Panc1 (cell line): ENCODE data around the gene ITGA8. TPM values are rescaled to one million over a fixed set of nuclear protein-coding genes. Genes with fewer than 3 reads are reported as not detected.

Source experiments
- ATAC-seq: fragments of 200-7000 bp; cut with Tn5 transposase; 2 replicates; pipeline ENCODE4 v1.9.1; 2020; ENCODE audit warnings: mild to moderate bottlenecking, moderate library complexity
- BruUV-seq: library from RNA; stranded (reverse); fragments of 400-500 nt; replicated peaks from 2 replicates; lab custom pipeline; 2021; lab: Mats Ljungman, UMichigan
- CTCF ChIA-PET: fragments of 300-600 bp; sonication (Branson Sonifier 250); formaldehyde crosslinking; loops from one replicate; lab custom pipeline; 2022; ENCODE audit warnings: antibody characterized with exemption; lab: Charles Lee
- POLR2A ChIA-PET: fragments of 300-600 bp; sonication (Branson Sonifier 250); formaldehyde crosslinking; loops from one replicate; lab custom pipeline; 2022; ENCODE audit warnings: antibody characterized with exemption; lab: Charles Lee
- DNase-seq: peaks from one replicate; pipeline ENCODE4 v3.0.0-alpha.2; 2010; ENCODE audit warnings: low read depth, low spot score
- H3K27ac ChIP-seq: 2 replicates; pipeline ENCODE4 v1.5.1; 2011; ENCODE audit warnings: mild to moderate bottlenecking, low read length, inconsistent platforms
- H3K27me3 ChIP-seq: fragments of 200-500 bp; sonication (Bioruptor generic); 2 replicates; pipeline ENCODE4 v1.6.0; 2014; ENCODE audit warnings: low read length, inconsistent platforms; ENCODE audit not compliant: control insufficient read depth, insufficient read depth
- H3K36me3 ChIP-seq: fragments of 200-500 bp; sonication (Bioruptor generic); 2 replicates; pipeline ENCODE4 v1.5.1; 2014; ENCODE audit warnings: inconsistent platforms, mild to moderate bottlenecking, low read length, moderate library complexity; ENCODE audit not compliant: control insufficient read depth, insufficient read depth
- H3K4me1 ChIP-seq: 2 replicates; pipeline ENCODE4 v1.5.1; 2011; ENCODE audit warnings: inconsistent platforms, mild to moderate bottlenecking, low read length, moderate library complexity; ENCODE audit not compliant: control insufficient read depth, insufficient read depth
- H3K4me3 ChIP-seq, 2 experiments: 2 replicates each; pipeline ENCODE4 v1.5.1; 2011 to 2012; ENCODE audit warnings: low read depth in 2 of 2, low read length in 2 of 2, mild to moderate bottlenecking in 2 of 2, inconsistent platforms in 1 of 2, moderate library complexity in 1 of 2
- H3K9me3 ChIP-seq: fragments of 200-500 bp; sonication (Bioruptor generic); 2 replicates; pipeline ENCODE4 v1.5.1; 2014; ENCODE audit warnings: low read depth, mild to moderate bottlenecking, inconsistent platforms, low read length, moderate library complexity; ENCODE audit not compliant: control insufficient read depth, insufficient read depth
- CTCF ChIP-seq: fragments of 450-650 bp; IDR thresholded peaks from 2 replicates; pipeline ENCODE4 v1.5.1; 2017; ENCODE audit warnings: mild to moderate bottlenecking
- POLR2AphosphoS5 ChIP-seq: IDR thresholded peaks from 2 replicates; pipeline ENCODE4 v1.6.1; 2012; ENCODE audit warnings: mild to moderate bottlenecking, low read depth, low read length, moderate library complexity
- SIN3A ChIP-seq: IDR thresholded peaks from 2 replicates; pipeline ENCODE4 v1.6.1; 2012; ENCODE audit warnings: low read depth, mild to moderate bottlenecking, low read length, moderate library complexity, borderline replicate concordance; ENCODE audit not compliant: insufficient read depth
- TCF7L2 ChIP-seq: IDR thresholded peaks from 2 replicates; pipeline ENCODE4 v1.6.1; 2011; ENCODE audit warnings: mild to moderate bottlenecking, low read depth, low read length, inconsistent platforms
- in situ Hi-C: cut with HindIII; loops from 2 replicates; pipeline ENCODE4 v1.10.0; 2016; ENCODE audit warnings: low sequenced_read_pairs, low pct_unique_long_range_greater_than_20kb
- intact Hi-C: fragments of 100-400 bp; cut with micrococcal nuclease; formaldehyde crosslinking; loops from one replicate; pipeline ENCODE4 v1.10.0; 2022; ENCODE audit not compliant: unreplicated experiment
- total RNA-seq: library from RNA; stranded (reverse); gene quantifications from one replicate; pipeline ENCODE4 v1.2.1, GENCODE V29; 2021; ENCODE audit not compliant: unreplicated experiment
- TF ChIP-seq, protein P1 (sequence below), 2 experiments: IDR thresholded peaks; 2 replicates each; pipeline ENCODE4 v1.6.1; 2011 to 2012; ENCODE audit warnings: low read depth in 2 of 2, control low read depth in 1 of 2, low read length in 1 of 2, mild to moderate bottlenecking in 1 of 2, moderate library complexity in 1 of 2; ENCODE audit not compliant: insufficient read depth in 1 of 2

Gene ITGA8
- total RNA-seq, 1 experiment from 2014 or later, result 0.18 TPM

GRCh38 chr10:15705298-15705697 is 14.4 kb downstream of the ITGA8 start:
- CTCF ChIA-PET, result no interaction called here

DNA sequence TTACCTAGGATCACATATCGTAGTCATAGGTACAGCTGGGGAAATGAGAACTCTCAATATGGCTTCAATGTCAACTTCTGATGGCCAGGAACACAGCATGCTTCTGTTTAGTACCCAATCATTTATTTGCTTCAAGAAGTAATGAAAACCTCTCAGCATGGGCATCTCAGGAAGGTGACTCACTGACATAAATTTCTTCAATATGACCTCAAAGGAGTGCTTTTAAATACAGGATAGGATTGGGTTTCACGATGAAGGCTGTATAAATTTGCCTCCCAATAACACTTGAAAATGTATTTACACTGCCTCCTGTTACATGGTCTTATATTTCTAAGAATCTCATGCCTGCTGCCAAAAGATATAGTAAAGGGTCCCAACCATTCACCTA is 15.1 kb downstream of the ITGA8 start:
- TF ChIP-seq, protein P1, sequence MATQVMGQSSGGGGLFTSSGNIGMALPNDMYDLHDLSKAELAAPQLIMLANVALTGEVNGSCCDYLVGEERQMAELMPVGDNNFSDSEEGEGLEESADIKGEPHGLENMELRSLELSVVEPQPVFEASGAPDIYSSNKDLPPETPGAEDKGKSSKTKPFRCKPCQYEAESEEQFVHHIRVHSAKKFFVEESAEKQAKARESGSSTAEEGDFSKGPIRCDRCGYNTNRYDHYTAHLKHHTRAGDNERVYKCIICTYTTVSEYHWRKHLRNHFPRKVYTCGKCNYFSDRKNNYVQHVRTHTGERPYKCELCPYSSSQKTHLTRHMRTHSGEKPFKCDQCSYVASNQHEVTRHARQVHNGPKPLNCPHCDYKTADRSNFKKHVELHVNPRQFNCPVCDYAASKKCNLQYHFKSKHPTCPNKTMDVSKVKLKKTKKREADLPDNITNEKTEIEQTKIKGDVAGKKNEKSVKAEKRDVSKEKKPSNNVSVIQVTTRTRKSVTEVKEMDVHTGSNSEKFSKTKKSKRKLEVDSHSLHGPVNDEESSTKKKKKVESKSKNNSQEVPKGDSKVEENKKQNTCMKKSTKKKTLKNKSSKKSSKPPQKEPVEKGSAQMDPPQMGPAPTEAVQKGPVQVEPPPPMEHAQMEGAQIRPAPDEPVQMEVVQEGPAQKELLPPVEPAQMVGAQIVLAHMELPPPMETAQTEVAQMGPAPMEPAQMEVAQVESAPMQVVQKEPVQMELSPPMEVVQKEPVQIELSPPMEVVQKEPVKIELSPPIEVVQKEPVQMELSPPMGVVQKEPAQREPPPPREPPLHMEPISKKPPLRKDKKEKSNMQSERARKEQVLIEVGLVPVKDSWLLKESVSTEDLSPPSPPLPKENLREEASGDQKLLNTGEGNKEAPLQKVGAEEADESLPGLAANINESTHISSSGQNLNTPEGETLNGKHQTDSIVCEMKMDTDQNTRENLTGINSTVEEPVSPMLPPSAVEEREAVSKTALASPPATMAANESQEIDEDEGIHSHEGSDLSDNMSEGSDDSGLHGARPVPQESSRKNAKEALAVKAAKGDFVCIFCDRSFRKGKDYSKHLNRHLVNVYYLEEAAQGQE (IDR thresholded peaks at IDR 0.05; ENCODE audit: insufficient read depth in 1 of 2, low read depth in 2 of 2, low read length in 1 of 2), result no peak
- TF ChIP-seq POLR2AphosphoS5, result no peak
- TF ChIP-seq CTCF, result no peak
- TF ChIP-seq TCF7L2, result no peak
- no peak for TF ChIP-seq SIN3A
- Histone ChIP-seq H3K27me3 (no peaks in the 10 kb centered on the region), H3K9me3 (no peaks in the 10 kb centered on the region), H3K4me3 (no peak overlapping the region), H3K4me1 (no peaks in the 10 kb centered on the region), H3K27ac (no peak overlapping the region), H3K36me3 (no peaks in the 10 kb centered on the region)
- ChIA-PET CTCF (no interaction called here), POLR2A (no interaction called here)
- intact Hi-C loops, result no loop called here
- no peak for DNase-seq
- in situ Hi-C loops, result no loop called here
- ATAC-seq, result no peak
- BruUV-seq, result no TSS peak

More at GRCh38 chr10:15705298-15705697, 14.4 kb downstream of the ITGA8 start:
- no peak overlapping the region for H3K27ac ChIP-seq
- H3K9me3 ChIP-seq, result no peaks in the 10 kb centered on the region
- intact Hi-C loops, result no loop called here
- BruUV-seq, result no TSS peak
- ATAC-seq (no peak), DNase-seq (no peak)
- H3K27me3 ChIP-seq, result no peaks in the 10 kb centered on the region
- in situ Hi-C loops, result no loop called here
- H3K4me1 ChIP-seq, result no peaks in the 10 kb centered on the region
- no peak overlapping the region for H3K4me3 ChIP-seq
- POLR2A ChIA-PET, result no interaction called here
- no peak for TF ChIP-seq SIN3A
- TF ChIP-seq CTCF, result no peak
- no peak for TF ChIP-seq TCF7L2
- no peak for TF ChIP-seq POLR2AphosphoS5
- TF ChIP-seq, protein P1 (IDR thresholded peaks at IDR 0.05; ENCODE audit: insufficient read depth in 1 of 2, low read depth in 2 of 2, low read length in 1 of 2), result no peak
- H3K36me3 ChIP-seq, result no peaks in the 10 kb centered on the region
